ENCODE results near the gene RACGAP1.
"Not testable (repeated sequence)": the region's sequence is repeated elsewhere in the genome, so short reads cannot be mapped to it uniquely, and the experiment has no call there.

RACGAP1 gene

GRCh38 chr12:50004696-50005095 is 20.6 kb downstream of the RACGAP1 start:
- Histone ChIP-seq H3K4me3 (ENCODE audit: low read length) (no peak overlapping the region), H3K4me1 (ENCODE audit: control insufficient read depth, insufficient read depth, low read length) (peaks cover 61% of the 10 kb centered on the region), H3K9me3 (ENCODE audit: control insufficient read depth, low read length) (no peaks in the 10 kb centered on the region), H3K36me3 (ENCODE audit: control insufficient read depth, insufficient read depth, low read length, severe bottlenecking) (no peaks in the 10 kb centered on the region), H3K27me3 (replicated peaks; ENCODE audit: control insufficient read depth, insufficient read depth, low read length) (no peaks in the 10 kb centered on the region), H3K9ac (ENCODE audit: low read length) (no peak overlapping the region)
- DNase-seq (ENCODE audit: low read depth), result no peak

DNA sequence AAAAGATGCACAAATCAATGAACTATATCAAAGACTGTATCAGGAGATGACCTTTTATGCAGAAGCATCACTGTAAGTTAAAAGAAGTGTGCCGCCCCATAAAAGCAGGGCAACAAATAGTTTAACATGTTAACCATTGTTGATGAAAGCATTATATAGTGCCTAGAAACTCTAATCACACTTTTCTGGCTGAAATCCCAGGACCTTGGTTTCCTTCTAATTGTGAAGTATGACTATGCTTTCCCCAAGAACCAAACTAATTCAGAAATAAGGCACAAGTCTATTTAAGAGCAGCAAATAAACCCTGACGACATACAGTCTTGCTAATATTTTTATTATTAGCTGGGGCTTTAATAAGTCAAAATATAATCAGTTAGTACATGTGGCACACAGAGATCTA is 21.7 kb downstream of the RACGAP1 start:
- Histone ChIP-seq H3K4me1 (ENCODE audit: control insufficient read depth, insufficient read depth, low read length) (peaks cover 61% of the 10 kb centered on the region), H3K9me3 (ENCODE audit: control insufficient read depth, low read length) (no peaks in the 10 kb centered on the region), H3K27me3 (replicated peaks; ENCODE audit: control insufficient read depth, insufficient read depth, low read length) (no peaks in the 10 kb centered on the region), H3K36me3 (ENCODE audit: control insufficient read depth, insufficient read depth, low read length, severe bottlenecking) (peaks cover 1% of the 10 kb centered on the region), H3K4me3 (ENCODE audit: low read length) (no peak overlapping the region), H3K9ac (ENCODE audit: low read length) (no peak overlapping the region)
- peak; percentile 54 for DNase-seq (ENCODE audit: low read depth)

DNA sequence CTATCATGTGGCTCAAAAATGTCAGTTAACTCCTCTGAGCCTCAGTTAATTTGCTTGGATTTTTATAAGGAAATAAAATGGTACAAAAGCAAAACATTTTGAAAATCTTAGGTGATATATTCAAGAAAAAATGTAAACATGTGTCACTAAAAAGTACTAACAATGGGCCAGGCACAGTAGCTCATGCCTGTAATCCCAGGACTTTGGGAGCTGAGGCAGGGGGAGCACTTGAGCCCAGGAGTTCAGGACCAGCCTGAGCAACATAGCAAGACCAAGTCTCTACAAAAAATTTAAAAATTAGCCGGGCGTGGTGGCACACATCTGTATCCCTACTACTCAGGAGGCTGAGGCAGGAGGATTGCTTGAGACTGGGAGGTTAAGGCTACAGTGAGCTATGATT is 26.8 kb downstream of the RACGAP1 start:
- Histone ChIP-seq H3K36me3 (ENCODE audit: control insufficient read depth, insufficient read depth, low read length, severe bottlenecking) (peaks cover 8% of the 10 kb centered on the region), H3K9ac (ENCODE audit: low read length) (no peak overlapping the region), H3K4me3 (ENCODE audit: low read length) (no peak overlapping the region), H3K9me3 (ENCODE audit: control insufficient read depth, low read length) (no peaks in the 10 kb centered on the region), H3K4me1 (ENCODE audit: control insufficient read depth, insufficient read depth, low read length) (peaks cover 27% of the 10 kb centered on the region), H3K27me3 (replicated peaks; ENCODE audit: control insufficient read depth, insufficient read depth, low read length) (no peaks in the 10 kb centered on the region)
- no peak for DNase-seq (ENCODE audit: low read depth)

GRCh38 chr12:49990273-49990672 is 35.0 kb downstream of the RACGAP1 start:
- Histone ChIP-seq H3K27me3 (replicated peaks; ENCODE audit: control insufficient read depth, insufficient read depth, low read length) (no peaks in the 10 kb centered on the region), H3K9me3 (ENCODE audit: control insufficient read depth, low read length) (no peaks in the 10 kb centered on the region), H3K9ac (ENCODE audit: low read length) (no peak overlapping the region), H3K36me3 (ENCODE audit: control insufficient read depth, insufficient read depth, low read length, severe bottlenecking) (peaks cover 10% of the 10 kb centered on the region), H3K4me3 (ENCODE audit: low read length) (peak overlapping the region; percentile 53), H3K4me1 (ENCODE audit: control insufficient read depth, insufficient read depth, low read length) (peaks cover 13% of the 10 kb centered on the region)
- peak; percentile 87 for DNase-seq (ENCODE audit: low read depth)

DNA sequence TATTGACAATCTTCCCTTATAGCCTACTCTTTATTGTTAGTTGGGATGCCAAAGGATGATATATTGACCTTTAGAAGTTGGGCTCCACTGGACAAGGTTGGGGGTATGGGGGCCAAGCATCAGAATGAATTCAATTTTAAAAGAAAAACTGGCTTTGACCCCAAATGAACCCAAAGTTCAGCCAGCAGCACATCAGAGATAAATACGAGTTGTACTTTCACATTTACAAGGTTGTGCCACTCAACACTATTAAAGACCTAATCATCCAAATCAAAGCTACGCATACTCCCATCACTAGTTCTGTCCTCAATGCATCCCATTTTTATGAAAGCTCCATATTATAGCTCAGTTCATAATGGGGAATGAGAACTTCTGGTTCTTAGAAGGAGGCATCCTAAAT is 35.9 kb downstream of the RACGAP1 start:
- H3K36me3 ChIP-seq (ENCODE audit: control insufficient read depth, insufficient read depth, low read length, severe bottlenecking), result peaks cover 10% of the 10 kb centered on the region
- H3K27me3 ChIP-seq (replicated peaks; ENCODE audit: control insufficient read depth, insufficient read depth, low read length); H3K4me3 ChIP-seq (ENCODE audit: low read length); H3K9ac ChIP-seq (ENCODE audit: low read length); DNase-seq (ENCODE audit: low read depth); H3K9me3 ChIP-seq (ENCODE audit: control insufficient read depth, low read length): not testable (repeated sequence)
- peaks cover 13% of the 10 kb centered on the region for H3K4me1 ChIP-seq (ENCODE audit: control insufficient read depth, insufficient read depth, low read length)

- Histone ChIP-seq H3K9ac (ENCODE audit: low read length) (no peak overlapping the region), H3K36me3 (ENCODE audit: control insufficient read depth, insufficient read depth, low read length, severe bottlenecking) (peaks cover 10% of the 10 kb centered on the region), H3K4me3 (ENCODE audit: low read length) (no peak overlapping the region), H3K27me3 (replicated peaks; ENCODE audit: control insufficient read depth, insufficient read depth, low read length) (no peaks in the 10 kb centered on the region), H3K4me1 (ENCODE audit: control insufficient read depth, insufficient read depth, low read length) (peaks cover 23% of the 10 kb centered on the region), H3K9me3 (ENCODE audit: control insufficient read depth, low read length) (no peaks in the 10 kb centered on the region)
- no peak for DNase-seq (ENCODE audit: low read depth)
These were observed 37.5 kb downstream of the RACGAP1 start for GRCh38 chr12:49987625-49988303.

GRCh38 chr12:49986476-49986875 is 38.8 kb downstream of the RACGAP1 start:
- not testable (repeated sequence) for DNase-seq (ENCODE audit: low read depth); H3K9me3 ChIP-seq (ENCODE audit: control insufficient read depth, low read length); H3K9ac ChIP-seq (ENCODE audit: low read length); H3K27me3 ChIP-seq (replicated peaks; ENCODE audit: control insufficient read depth, insufficient read depth, low read length); H3K4me3 ChIP-seq (ENCODE audit: low read length); H3K36me3 ChIP-seq (ENCODE audit: control insufficient read depth, insufficient read depth, low read length, severe bottlenecking)
- peaks cover 23% of the 10 kb centered on the region for H3K4me1 ChIP-seq (ENCODE audit: control insufficient read depth, insufficient read depth, low read length)

- no peak for DNase-seq (ENCODE audit: low read depth)
- no peaks in the 10 kb centered on the region for H3K9me3 ChIP-seq (ENCODE audit: control insufficient read depth, low read length)
- H3K4me3 ChIP-seq (ENCODE audit: low read length), result no peak overlapping the region
- H3K4me1 ChIP-seq (ENCODE audit: control insufficient read depth, insufficient read depth, low read length), result peaks cover 23% of the 10 kb centered on the region
- no peaks in the 10 kb centered on the region for H3K27me3 ChIP-seq (replicated peaks; ENCODE audit: control insufficient read depth, insufficient read depth, low read length)
- H3K9ac ChIP-seq (ENCODE audit: low read length), result no peak overlapping the region
- no peaks in the 10 kb centered on the region for H3K36me3 ChIP-seq (ENCODE audit: control insufficient read depth, insufficient read depth, low read length, severe bottlenecking)
These were observed 39.3 kb downstream of the RACGAP1 start for GRCh38 chr12:49985981-49986380.

DNA sequence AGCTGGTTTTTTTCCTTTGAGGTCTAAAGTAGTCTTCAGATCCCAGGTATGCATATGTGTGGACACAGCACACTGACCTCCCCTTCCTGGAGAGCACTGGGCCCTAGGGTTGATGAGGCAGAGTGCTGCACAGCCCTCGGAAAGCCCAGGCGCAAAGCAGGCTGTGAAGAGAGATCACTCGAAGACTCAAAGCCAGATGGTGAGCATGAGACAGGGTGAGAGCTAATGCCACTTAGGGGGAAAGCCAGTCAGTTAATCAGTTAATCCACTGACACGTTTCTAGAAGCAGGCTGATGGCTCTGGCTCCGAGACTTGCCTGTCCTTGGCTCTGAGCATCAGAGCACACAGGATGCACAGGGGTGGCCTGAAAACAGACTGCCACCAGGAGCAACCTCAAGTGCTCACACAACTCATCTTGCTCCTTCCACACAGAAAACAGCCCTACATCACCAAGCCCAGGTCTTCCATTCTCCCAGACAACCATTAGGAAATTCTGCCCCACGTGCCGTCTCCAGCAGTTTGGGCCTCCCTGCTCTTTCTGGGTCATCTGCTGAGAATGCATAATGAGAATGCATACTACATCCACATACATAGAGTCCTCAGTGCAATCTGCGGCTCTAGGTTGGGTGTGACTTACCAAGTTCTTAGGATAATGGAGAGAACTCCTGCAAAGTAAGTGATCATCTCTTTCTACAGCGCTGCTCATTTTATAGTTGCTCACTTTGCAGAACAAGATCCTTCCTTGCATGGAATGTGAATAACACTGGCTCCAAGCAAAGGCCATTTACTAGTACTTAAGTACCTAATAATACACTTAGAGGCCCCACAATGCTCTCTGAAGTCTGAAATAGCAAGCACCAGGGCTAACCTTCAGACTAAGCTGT is 40.6 kb downstream of the RACGAP1 start:
- H3K9me3 ChIP-seq (ENCODE audit: control insufficient read depth, low read length), result no peaks in the 10 kb centered on the region
- H3K36me3 ChIP-seq (ENCODE audit: control insufficient read depth, insufficient read depth, low read length, severe bottlenecking), result no peaks in the 10 kb centered on the region
- no peaks in the 10 kb centered on the region for H3K27me3 ChIP-seq (replicated peaks; ENCODE audit: control insufficient read depth, insufficient read depth, low read length)
- DNase-seq (ENCODE audit: low read depth), result no peak
- no peak overlapping the region for H3K9ac ChIP-seq (ENCODE audit: low read length)
- peaks cover 11% of the 10 kb centered on the region for H3K4me1 ChIP-seq (ENCODE audit: control insufficient read depth, insufficient read depth, low read length)
- no peak overlapping the region for H3K4me3 ChIP-seq (ENCODE audit: low read length)

- Histone ChIP-seq H3K9ac (ENCODE audit: low read length) (peak overlapping the region; percentile 47), H3K4me3 (ENCODE audit: low read length) (peak overlapping the region; percentile 58), H3K27me3 (replicated peaks; ENCODE audit: control insufficient read depth, insufficient read depth, low read length) (no peaks in the 10 kb centered on the region), H3K36me3 (ENCODE audit: control insufficient read depth, insufficient read depth, low read length, severe bottlenecking) (no peaks in the 10 kb centered on the region), H3K4me1 (ENCODE audit: control insufficient read depth, insufficient read depth, low read length) (peaks cover 10% of the 10 kb centered on the region), H3K9me3 (ENCODE audit: control insufficient read depth, low read length) (no peaks in the 10 kb centered on the region)
- DNase-seq (ENCODE audit: low read depth), result peak; percentile 84
These were observed 41.4 kb downstream of the RACGAP1 start for GRCh38 chr12:49983892-49984291.

DNA sequence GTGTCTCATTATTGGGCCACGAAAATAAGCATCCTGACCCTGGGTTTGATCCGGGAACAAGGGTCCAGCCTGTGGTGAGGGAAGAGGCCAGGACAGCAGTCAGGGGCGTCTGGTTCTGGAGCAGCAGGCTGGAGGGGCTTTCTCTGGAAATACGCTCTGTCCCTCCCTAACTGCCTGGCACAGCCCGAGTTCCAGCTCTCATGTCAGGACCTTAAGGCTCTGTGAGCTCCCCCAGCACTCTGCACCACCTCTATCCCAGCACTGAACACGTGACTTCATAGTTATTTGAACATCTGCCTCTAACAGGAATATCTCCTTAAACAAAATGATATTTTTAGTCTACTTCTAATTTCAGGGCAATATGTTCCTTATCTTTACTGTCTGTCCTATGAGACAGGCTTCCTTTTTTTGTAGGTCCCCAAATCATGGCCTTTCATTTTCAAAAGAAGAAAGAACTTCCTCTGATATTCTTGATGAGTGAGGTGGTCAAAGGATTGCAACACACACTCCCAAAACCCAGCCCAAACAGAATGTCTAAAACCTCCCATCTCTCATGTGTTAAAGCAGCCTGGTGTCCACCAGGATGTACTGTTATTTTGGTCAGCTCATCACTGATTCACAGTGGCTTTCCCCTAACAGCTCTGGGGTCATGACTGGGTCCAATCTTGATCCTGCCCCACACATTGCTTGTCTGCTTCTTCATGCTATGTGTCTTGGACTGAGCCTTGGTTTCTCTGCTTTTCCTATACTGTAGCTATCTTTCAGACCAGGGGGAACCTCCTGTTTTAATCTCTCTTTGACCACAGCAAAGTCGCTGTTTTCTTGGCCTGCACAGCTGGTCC is 42.8 kb downstream of the RACGAP1 start:
- Histone ChIP-seq H3K9me3 (ENCODE audit: control insufficient read depth, low read length) (no peaks in the 10 kb centered on the region), H3K36me3 (ENCODE audit: control insufficient read depth, insufficient read depth, low read length, severe bottlenecking) (no peaks in the 10 kb centered on the region), H3K27me3 (replicated peaks; ENCODE audit: control insufficient read depth, insufficient read depth, low read length) (no peaks in the 10 kb centered on the region), H3K4me3 (ENCODE audit: low read length) (no peak overlapping the region), H3K4me1 (ENCODE audit: control insufficient read depth, insufficient read depth, low read length) (peaks cover 10% of the 10 kb centered on the region), H3K9ac (ENCODE audit: low read length) (no peak overlapping the region)
- peak; percentile 25 for DNase-seq (ENCODE audit: low read depth)

Data from adipocyte (in vitro differentiated cells).